ENCODE data around the gene USP25.

GRCh38 chr21:15763359-15763758 lies 33.6 kb downstream of the USP25 start:
- TF ChIP-seq, protein P1, sequence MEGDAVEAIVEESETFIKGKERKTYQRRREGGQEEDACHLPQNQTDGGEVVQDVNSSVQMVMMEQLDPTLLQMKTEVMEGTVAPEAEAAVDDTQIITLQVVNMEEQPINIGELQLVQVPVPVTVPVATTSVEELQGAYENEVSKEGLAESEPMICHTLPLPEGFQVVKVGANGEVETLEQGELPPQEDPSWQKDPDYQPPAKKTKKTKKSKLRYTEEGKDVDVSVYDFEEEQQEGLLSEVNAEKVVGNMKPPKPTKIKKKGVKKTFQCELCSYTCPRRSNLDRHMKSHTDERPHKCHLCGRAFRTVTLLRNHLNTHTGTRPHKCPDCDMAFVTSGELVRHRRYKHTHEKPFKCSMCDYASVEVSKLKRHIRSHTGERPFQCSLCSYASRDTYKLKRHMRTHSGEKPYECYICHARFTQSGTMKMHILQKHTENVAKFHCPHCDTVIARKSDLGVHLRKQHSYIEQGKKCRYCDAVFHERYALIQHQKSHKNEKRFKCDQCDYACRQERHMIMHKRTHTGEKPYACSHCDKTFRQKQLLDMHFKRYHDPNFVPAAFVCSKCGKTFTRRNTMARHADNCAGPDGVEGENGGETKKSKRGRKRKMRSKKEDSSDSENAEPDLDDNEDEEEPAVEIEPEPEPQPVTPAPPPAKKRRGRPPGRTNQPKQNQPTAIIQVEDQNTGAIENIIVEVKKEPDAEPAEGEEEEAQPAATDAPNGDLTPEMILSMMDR (conservative IDR thresholded peaks at IDR 0.05) = no peak
- TF ChIP-seq EZH2 (IDR thresholded peaks at IDR 0.05; ENCODE audit: low read depth) = no peak

Measured in PC-9 (cell line).